NCI-H748 (cell line): ENCODE data around the gene MLXIP.
"Not testable (repeated sequence)": the region's sequence is repeated elsewhere in the genome, so short reads cannot be mapped to it uniquely, and the experiment has no call there.

Experiments used
- DNase-seq: peaks from one replicate; lab custom pipeline; 2025; ENCODE audit not compliant: unreplicated experiment; lab: John Stamatoyannopoulos, UW

The MLXIP gene, protein sequence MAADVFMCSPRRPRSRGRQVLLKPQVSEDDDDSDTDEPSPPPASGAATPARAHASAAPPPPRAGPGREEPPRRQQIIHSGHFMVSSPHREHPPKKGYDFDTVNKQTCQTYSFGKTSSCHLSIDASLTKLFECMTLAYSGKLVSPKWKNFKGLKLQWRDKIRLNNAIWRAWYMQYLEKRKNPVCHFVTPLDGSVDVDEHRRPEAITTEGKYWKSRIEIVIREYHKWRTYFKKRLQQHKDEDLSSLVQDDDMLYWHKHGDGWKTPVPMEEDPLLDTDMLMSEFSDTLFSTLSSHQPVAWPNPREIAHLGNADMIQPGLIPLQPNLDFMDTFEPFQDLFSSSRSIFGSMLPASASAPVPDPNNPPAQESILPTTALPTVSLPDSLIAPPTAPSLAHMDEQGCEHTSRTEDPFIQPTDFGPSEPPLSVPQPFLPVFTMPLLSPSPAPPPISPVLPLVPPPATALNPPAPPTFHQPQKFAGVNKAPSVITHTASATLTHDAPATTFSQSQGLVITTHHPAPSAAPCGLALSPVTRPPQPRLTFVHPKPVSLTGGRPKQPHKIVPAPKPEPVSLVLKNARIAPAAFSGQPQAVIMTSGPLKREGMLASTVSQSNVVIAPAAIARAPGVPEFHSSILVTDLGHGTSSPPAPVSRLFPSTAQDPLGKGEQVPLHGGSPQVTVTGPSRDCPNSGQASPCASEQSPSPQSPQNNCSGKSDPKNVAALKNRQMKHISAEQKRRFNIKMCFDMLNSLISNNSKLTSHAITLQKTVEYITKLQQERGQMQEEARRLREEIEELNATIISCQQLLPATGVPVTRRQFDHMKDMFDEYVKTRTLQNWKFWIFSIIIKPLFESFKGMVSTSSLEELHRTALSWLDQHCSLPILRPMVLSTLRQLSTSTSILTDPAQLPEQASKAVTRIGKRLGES

DNA sequence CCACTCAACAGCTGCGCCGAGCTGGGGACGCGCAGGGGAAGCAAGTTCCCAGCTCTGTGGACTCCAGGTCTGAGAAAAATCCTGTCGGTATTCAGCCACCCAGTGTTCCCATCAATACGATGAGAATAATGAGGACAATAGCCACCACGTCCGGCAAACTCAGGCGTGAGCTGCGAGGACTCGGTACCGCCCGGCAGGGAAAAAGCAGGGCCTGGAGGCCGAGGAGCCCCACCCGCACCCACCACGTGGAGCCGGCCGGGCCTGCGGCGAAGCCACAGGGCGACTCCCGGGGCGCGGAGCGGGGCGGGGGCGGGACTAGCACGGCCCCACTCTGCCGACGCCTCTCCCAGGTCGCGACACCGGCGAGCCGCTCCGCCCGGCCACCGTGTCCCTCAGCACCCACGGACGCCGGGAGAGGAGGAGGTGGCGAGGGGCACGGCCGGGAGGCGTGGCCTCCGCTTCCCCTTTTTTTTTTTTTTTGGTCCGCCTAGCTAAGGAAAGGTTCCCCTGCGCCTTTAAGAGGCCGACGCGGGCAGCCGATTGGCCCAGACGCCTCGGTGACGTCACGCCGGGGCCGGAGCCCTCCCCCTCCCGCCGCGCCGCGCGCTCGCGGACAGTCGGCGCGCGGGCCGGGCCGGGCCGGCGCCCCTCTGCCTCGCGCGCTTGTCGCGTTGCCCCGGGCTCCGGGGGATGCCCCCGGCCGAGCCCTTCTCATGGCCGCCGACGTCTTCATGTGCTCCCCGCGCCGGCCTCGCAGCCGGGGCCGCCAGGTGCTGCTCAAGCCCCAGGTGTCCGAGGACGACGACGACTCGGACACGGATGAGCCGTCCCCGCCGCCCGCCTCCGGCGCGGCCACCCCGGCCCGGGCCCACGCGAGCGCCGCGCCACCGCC is at the start of gene MLXIP:
Gene MLXIP, plus strand, starts transcription at position 616 of the 892 bp plus-strand sequence. Its CDS starts 98 bp downstream, at position 714.
- DNase-seq: peak; percentile 94

DNA sequence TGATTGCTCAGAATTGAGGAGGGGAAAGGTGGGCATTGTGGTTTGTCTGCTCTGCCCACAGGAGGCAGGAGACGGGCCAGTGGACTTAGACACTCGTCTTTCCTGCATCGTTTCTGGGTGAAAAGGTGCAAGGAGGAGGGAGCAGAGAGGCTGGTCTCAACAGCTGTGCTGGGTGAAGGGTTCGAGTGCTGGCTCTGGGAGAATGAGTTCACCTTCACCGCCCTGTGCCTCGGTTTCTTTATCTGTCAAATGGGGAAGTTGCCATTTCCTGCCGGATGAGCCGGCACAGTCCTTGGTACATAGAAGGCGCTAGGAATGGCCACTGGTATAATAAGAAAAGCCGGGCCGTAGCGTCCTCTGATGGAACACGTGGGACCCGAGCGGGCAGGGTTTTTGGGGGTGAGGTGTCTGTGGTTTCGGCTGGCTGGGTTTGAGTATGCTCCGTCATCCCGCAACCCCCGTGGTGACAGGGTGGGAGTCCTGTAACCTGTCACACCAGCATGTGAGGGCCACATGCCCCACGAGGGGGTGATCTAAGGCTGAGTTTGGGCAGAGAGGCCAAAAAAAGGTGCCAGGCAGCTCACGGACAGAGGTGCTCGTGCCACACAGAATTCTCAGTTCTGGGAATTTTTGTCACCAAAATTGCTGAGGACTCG is 49.5 kb upstream of the MLXIP start:
- no peak for DNase-seq

DNA sequence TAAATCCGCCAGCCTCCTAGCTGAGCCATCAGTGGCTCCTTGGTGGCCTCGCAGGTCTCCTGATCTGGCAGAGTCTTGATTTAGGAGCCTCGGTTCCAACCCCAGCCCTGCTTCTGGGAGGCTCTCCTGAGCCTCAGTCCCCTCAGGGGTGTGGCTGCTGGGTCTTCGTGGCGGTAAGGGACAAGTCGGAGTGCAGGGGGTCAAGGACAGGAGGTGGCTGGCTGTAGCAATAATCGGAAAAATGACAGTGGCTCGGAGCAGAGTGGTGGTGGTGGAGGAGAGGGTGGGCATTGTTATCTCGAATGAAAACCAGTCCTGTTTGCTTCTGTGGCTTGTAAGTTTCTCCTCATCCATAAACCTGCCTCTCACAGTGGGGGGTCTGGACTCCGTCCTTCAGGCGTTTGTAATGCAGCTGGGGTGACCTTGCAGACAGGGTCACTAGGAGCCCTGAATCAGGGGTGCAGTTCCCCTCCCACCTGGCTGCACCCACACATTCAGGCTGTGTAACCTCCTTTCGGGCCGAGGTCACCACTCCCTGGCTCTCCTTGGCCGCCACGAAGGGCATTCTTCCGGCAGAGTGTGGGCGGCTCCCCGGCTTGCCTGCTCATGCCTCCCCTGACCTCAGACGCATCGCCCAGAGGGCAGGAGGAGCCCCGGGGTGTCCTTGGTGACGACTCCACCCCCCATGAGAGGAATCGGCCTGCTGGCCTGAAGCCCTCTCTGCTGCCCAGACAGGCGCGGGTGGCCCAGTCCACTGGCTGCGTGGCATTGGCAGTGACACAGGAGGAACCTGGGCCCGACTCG is 48.7 kb upstream of the MLXIP start:
- no peak for DNase-seq

DNA sequence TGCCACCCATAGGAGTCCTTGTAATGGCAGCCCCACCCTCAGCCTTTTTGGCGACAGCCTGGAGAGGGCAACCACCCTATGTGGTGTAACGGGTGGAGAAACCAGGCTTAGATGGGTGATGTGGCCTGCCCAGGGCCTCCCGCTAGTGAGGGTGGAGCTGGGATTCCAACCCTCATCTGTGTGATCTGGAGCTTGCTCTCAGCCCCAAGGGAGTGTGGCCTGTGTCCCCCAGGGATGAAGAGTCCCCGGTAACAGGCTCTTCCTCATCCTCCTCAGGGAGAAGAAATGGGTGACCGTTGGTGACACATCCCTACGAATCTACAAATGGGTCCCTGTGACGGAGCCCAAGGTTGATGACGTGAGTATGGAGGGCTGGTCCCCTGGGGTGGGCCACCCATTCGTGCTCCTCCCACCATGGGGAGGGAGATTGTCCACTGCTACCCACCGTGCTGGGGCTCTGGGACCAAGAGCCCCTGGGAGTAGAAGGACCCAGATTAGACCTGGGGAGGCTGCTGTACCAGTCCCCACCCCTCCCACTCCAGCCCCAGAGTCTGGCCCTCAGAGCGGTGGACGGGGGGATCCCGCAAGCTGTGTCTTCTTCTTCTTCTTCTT is 48.0 kb upstream of the MLXIP start:
- DNase-seq: no peak

DNA sequence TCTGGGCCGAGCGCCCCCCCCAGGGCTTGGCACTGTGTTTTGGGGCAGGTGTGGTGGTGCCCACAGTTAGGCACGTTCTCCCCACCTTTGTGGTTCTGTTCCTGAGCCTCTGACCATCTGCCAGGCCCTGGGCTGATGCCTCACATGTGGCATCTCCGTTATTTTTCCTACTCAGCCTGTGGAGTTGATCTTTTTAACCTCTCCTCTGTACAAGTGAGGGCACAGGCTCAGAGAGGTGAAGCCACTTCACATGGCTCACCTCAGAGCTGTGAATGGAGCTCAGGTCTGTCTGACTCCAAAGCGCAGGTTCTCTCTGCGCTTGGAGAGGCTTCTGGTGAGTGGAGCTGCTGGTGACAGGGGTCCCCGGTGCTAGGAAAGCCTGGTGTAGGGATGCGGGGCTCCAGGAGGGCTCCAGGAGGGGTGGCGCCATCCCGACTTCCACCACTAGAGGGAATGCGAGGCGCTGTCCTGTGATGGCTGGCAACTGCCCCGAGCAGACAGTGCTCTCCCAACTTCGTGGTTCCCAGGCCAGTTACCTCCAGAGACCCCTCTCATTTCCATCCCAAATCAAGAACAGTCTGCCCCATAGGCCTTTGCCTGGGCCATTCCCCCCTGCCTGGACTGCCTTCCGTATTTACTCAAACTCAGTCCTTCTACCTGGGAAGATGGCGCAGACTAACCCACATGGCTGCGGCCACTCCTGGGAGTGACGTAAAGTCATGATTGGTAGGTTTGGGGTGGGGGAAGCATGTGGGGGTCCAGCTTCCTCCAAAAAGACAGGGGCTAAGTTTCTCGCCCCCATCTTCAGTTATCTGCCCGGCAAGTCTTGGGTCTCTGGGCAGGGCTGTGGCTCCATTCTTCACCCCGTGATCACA is 47.0 kb upstream of the MLXIP start:
- DNase-seq: no peak

DNA sequence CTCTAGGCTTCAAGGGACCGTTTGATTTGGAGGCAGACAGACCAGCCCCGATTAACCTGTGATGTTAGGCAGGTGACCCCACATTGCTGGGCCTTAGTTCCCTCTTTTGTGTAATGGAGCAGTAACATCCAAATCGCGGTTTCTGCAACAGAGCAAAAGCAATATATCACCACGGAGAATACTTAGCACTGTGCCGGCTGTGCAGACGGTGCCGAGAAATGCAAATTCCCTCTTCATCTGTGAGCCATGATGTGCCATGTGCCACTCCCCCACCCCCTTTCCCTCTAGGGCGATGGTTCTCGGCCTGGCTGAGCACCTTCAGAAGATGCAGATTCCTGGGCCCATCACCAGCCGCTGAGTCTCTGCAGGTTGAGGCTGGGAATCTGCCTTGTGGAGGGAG is 46.0 kb upstream of the MLXIP start:
- DNase-seq: no peak

DNA sequence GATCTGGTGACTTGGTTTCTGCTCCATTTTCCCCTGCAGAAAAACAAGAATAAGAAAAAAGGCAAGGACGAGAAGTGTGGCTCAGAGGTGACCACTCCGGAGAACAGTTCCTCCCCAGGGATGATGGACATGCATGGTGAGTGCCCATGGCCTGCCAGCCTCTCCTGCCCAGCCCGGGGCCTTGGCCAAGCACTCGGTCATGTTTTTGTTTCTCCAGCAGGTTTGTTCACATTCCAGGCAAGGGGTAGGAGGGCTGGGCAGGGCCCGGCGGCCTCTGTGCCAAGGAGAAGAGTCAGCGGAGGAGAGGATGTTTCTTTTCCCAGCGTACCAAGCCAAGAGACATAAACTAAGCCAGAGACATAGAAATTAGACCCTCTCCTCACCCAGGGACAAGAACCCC is 43.3 kb upstream of the MLXIP start:
- no peak for DNase-seq

DNA sequence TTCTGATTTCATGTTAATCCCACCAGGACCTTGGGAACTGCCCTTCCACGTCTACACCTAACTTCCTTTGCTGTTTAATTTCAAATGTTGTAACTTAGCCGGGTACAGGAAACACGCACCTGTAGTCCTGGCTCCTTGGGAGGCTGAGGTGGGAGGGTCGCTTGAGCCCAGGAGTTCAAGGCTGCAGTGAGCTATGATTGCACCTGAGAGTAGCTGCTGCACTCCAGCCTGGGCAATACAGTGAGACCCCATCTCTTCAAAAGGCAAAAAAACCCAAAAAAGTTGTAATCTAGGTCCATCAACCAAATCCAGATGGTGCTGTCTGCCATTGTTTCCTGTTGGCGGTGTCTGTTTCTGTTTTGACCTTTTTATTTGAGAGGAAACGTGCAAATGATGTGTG is 42.4 kb upstream of the MLXIP start:
- DNase-seq: no peak

DNA sequence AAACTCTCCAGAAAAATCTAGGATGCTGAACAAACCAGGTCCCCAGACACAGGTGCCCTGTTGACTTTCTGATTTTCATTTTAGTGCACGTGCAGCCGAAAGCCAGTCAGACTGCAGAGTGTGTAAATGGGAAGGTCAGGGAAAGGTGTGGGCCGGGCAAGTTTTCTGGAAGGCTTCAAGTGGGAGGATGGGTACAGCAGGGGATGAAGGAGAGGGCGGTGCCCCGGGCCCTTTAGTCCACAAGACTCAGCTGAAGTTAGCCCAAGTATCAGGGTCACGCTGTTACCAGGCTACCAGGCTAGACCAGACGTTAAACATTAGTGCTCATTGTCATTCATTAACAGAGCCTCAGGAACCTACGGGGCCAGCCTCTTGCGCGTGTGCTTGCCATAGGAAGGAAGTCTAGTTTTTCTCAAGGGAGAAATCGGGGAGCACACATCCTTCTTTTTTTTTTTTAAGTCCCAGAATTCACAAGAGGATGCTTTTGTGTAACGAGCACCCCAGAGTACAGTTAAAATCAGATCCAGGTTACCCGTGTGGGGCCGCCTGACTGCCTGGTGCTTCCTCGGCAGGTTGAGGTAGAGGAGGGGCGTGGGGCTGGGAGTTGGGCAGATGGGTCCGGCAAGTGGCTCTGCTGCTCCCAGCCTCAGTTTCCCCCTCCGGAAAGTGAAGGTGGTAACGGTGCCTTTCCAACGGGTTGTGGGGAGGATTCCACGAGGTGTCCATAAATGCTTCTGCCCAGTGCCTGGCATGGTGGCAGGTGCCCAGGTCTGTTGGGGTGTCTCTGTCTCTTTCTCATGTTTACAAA is 37.8 kb upstream of the MLXIP start:
- no peak for DNase-seq

DNA sequence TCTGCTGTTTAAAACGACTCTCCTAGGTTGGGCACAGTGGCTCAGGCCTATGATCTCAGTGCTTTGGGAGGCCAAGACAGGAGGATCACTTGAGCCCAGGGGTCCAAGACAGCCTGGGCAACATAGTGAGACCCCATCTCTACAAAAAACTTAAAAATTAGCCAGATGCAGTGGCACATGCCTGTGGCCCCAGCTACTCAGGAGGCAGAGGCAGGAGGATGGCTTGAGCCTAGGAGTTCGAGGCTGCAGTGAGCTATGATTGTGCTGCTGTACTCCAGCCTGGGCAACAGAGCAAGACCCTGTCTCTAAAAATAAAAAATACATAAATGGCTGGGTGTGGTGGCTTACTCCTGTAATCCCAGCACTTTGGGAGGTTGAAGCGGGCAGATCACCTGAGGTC is 37.1 kb upstream of the MLXIP start:
- DNase-seq: not testable (repeated sequence)

DNA sequence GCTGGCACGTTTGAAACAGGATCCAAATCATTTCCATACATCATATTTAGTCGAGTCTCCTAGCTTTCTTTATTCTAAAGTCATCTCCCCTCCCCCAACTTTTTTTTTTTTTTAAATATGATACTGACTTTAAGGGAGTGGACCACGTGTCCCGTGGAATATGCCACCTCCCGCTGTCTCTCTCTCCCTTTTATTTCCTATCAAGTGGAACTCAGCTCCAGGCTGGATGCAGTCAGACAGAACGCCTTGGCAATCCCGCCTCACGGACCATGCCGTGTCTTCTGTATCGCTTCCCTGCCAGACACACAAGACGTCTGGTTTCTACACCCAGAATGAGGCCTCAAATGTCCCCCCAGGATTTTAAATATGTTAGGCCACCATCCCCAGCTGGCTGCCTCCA is 35.6 kb upstream of the MLXIP start:
- no peak for DNase-seq

DNA sequence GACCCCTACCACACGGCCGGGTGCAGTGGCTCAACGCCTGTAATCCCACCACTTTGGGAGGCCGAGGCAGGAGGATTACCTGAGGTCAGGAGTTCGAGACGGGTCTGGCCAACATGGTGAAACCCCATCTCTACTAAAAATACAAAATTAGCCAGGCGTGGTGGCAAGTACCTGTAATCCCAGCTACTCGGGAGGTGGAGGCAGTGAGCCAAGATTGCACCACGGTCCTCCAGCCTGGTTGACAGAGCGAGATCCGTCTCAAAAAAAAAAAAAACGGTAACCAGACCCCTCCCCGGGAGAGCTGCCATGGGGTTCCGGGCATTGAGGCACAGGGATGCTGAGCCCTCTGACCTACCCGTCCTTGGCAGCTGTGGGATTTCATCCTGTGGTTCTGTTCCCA is 35.1 kb upstream of the MLXIP start:
- no peak for DNase-seq

DNA sequence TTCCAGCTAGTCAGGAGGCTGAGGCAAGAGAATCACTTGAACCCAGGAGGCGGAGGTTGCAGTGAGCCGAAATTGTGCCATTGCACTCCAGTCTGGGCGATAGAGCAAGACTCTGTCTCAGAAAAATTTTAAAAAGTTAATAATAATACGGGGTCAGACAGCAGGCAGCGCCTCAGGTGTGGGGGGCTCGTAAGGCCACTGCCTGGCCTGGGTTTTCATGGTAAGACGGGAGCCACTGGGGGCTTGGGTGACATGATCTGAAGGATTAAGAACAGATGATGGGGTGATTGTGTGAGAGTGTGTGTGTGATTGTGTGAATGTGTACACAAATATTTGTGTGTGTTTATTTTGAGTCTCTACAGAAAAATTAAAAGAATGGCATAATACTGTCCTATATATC is 33.3 kb upstream of the MLXIP start:
- DNase-seq: no peak

DNA sequence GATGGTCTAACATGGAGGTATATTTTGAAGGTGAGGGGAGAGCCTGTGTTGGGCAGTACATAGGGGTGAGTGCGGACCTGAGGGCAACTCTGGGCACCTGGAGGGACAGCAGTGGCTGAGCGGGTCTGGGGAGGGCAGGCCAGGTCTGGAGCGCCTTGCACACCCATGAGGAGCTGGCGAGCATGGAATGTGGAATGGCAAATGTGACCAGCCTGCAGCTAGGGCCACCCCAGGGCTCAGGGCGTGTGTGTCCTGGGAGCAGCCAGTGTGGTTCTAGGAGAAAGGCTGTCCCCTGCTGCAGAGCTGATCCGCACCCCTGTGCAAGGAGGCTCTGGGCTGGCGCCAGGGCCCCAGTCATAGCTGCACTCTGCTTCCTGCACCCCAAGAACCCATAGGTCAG is 32.4 kb upstream of the MLXIP start:
- DNase-seq: no peak

DNA sequence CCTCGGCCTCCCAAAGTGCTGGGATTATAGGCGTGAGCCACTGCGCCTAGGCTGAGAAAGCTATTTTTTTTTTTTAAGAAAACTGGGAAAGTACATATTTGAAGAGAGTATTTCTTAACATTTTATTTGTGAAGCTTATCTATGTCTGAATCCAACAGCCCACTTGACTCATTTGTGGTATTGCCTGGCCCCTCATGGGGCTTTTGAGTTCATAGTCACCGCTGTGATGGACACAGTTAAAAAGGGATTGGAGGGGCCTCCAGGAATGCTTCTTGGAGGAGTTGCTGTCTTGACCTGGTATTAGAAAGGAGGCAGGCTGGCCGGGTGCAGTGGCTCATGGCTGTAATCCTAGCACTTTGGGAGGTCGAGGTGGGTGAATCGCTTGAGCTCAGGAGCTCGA is 30.4 kb upstream of the MLXIP start:
- DNase-seq: no peak

DNA sequence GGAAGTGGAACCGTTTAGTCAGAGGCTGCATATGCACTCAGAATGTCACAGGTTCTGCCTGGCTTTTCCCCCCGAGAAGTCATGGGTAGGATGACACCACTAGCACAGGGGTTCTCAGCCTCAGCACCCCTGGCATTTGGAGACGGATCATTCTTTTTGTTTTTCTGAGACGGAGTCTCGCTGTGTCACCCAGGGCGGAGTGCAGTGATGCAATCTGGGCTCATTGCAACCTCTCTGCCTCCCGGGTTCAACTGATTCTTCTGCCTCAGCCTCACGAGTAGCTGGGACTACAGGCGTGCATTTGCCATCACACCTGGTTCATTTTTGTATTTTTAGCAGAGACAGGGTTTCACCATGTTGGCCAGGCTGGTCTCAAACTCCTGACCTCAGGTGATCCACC is 28.7 kb upstream of the MLXIP start:
- DNase-seq: no peak

DNA sequence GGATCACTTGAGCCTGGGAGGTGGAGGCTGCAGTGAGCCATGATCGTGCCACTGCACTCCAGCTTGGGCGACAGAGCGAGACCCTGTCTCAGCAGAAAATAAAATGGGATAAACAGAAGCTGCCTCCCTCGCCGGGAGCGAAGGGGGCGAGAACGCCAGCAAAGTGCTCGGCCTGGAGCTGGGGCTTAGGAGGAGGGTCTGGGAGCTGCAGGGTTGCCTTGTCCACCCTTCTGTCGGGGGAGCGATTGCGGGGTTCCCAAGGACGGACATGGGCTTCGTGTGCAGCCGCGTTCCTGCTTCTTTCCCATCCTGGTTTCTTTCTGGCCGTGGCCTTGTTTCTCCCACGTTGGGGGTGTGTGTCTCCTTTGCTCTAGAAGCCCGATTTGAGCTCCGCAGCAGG is 27.9 kb upstream of the MLXIP start:
- DNase-seq: no peak
